Choroid plexus epithelial cell (primary cell): Measurements from ENCODE around the gene ASTN2.

ENCODE experiments used
- DNase-seq: peaks from one replicate; pipeline ENCODE4 v3.0.0-alpha.2; 2010; ENCODE audit warnings: low read depth
- H3K4me3 ChIP-seq: 2 replicates; pipeline ENCODE4 v1.5.1; 2011; ENCODE audit warnings: low read depth, mild to moderate bottlenecking, control low read depth, low read length, moderate library complexity
- TF ChIP-seq, protein P1 (sequence below): conservative IDR thresholded peaks from 2 replicates; pipeline ENCODE4 v1.5.1; 2011; ENCODE audit warnings: low read depth, mild to moderate bottlenecking, control low read depth, inconsistent platforms, low read length, moderate library complexity

The ASTN2 gene

DNA sequence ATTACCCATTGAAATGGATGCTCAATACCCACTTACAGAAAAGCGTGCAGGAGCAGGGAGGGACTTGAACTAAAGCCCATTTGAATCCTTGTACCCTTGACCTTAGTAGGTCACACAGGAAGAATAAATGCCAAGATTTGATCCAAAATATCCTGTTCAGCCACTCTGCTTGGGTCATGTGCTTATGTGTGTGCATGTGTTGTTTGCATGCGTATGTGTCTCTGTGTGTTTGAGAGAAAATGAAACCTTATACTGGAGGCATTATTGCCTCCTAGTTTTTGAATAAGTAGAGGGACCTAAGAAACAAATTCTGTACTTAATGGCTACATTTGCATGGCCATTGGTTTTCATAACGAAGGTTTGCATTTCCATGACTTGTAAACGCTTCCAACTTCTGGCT lies 791.1 kb downstream of the ASTN2 start:
- no peak for DNase-seq
- TF ChIP-seq, protein P1, sequence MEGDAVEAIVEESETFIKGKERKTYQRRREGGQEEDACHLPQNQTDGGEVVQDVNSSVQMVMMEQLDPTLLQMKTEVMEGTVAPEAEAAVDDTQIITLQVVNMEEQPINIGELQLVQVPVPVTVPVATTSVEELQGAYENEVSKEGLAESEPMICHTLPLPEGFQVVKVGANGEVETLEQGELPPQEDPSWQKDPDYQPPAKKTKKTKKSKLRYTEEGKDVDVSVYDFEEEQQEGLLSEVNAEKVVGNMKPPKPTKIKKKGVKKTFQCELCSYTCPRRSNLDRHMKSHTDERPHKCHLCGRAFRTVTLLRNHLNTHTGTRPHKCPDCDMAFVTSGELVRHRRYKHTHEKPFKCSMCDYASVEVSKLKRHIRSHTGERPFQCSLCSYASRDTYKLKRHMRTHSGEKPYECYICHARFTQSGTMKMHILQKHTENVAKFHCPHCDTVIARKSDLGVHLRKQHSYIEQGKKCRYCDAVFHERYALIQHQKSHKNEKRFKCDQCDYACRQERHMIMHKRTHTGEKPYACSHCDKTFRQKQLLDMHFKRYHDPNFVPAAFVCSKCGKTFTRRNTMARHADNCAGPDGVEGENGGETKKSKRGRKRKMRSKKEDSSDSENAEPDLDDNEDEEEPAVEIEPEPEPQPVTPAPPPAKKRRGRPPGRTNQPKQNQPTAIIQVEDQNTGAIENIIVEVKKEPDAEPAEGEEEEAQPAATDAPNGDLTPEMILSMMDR: no peak
- H3K4me3 ChIP-seq: no peak overlapping the region

DNA sequence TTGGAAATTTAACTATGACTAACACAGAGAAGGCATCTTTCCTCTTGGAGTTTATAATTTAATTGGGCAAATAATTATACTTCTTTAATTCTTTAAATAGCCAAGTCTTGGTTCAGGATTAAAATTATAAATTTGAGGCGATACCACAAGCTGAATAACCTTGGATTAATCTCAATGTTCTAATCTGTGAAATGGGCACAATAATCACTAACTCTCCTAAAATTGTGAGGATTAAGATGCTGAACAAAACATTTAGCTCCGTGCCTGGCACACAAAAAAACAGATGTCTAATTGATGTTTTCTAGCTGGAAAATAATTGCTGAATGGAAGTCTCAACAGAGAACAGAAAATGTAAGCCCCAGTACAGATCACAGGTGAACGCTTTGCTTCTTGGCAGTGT lies 797.5 kb downstream of the ASTN2 start:
- H3K4me3 ChIP-seq: no peak overlapping the region
- no peak for DNase-seq
- TF ChIP-seq, protein P1: no peak

DNA sequence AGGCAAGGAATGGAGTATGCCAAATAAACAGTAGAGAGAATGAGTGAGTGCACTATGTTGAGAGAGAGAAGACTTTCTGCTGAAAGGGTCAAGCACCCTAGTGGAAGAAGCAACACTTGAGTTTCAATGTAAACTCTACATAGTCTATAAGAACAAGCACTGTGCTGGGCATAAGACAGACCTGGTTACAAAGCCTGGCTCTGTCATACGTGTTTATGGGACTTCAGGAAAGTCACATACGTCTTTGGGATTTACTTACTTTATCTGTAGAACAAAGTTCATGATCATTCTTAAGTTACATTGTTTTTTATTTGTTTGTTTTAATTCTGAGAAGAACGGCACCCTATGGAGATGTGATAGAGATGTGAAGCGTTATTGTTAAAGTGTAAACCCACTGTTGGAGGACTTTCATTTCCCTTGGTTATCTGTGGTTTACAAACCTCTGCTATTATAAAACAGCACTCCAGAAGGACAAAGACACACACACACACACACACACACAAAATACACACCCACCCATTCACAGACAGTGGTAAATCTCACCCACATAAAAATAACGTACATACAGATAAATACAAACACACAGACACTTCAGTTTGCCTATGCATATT lies 798.4 kb downstream of the ASTN2 start:
- no peak for DNase-seq
- TF ChIP-seq, protein P1: no peak
- H3K4me3 ChIP-seq: no peak overlapping the region

DNA sequence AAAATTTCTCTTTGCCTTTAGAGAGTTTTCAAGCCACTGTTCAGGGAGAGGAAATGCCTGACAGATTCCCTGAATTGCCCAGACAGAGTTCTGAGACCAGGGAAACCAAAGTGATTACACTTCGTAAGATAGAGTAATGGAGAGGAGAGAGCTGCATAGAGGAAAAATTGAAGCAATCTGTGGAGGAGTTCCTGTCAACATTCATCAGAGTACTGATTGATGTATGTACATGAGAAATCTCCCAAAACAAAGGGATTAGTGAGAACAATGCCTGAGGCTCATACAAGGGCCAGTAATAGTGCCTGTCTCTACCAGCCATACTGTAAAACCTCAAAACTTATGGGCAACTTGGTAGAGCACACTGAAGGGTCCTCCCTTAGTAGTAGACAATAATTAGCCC lies 806.8 kb downstream of the ASTN2 start:
- no peak for DNase-seq

DNA sequence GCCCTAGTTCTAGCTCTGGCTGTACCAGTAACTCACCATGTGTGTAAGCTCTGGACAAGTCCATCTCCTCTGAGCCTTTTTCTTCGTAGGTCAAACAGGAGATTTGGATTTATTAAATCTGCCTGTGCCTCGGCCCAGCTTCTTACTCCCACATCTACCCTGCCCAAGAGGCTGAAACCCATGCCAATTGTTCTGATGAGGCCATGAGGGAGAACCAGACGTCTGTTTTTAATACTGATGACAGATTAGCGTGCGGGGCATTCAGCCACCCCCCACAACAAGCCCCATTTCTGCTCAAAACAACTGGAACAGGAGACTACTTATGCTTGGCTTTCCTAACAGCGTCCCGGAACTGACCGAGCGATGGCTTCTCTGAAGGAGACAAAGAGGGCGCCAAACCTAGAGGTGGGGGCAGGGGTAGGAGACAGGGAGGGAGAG lies 808.9 kb downstream of the ASTN2 start:
- DNase-seq: no peak
- TF ChIP-seq, protein P1: no peak

More for the DNA sequence above, 806.8 kb downstream of the ASTN2 start:
- H3K4me3 ChIP-seq: no peak overlapping the region
- TF ChIP-seq, protein P1: no peak

DNA sequence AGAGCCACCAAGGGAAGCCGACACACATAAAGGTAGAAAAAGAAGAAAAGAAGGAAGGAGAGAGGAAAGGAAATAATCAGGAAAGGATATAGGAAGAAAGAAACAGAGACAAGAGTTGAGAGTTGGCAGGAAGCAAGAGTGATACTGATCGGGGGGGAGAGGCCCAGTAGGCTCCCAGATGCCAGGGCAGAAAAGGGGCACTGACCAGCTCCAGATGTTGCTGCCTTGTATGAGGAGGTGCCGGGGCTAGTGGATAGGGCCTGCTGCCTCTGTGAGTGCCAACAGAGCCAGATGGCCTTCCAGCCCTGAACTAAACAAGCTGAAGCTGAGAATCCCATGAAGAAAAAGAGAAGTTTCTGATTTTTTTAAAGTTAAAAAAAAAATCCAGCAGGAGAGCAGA lies 809.8 kb downstream of the ASTN2 start:
- no peak overlapping the region for H3K4me3 ChIP-seq
- TF ChIP-seq, protein P1: no peak
- DNase-seq: no peak

More for the DNA sequence above, 808.9 kb downstream of the ASTN2 start:
- H3K4me3 ChIP-seq: no peak overlapping the region

DNA sequence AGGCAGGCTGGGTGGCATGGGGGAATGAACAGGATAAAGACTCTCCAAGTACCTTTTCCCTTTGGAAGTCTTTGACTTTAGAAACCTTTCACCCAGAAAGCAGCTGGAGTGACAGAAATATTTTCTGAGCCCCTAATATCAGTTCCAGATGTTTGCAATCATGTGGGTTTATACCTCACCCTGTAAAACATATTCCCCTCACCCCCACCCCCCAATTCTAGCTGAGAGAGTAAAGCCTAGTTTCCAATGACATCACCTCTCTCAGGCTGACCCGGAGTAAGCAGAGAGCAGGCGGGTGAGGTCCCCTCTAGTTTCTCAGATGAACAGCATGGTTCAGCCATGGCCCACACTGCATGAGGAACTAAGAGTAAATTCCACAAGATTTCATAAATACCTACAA lies 810.6 kb downstream of the ASTN2 start:
- TF ChIP-seq, protein P1: no peak

More for the DNA sequence above, 810.6 kb downstream of the ASTN2 start:
- H3K4me3 ChIP-seq: no peak overlapping the region
- DNase-seq: no peak
